ENCODE results near the gene ANGPTL2. TPM values are rescaled to one million over a fixed set of nuclear protein-coding genes. Genes with fewer than 3 reads are reported as not detected.

Gene ANGPTL2
- total and polyA plus RNA-seq, 2 of the 4 experiments (the other 2 are of a cell fraction), result 9.5 to 25.1 TPM

DNA sequence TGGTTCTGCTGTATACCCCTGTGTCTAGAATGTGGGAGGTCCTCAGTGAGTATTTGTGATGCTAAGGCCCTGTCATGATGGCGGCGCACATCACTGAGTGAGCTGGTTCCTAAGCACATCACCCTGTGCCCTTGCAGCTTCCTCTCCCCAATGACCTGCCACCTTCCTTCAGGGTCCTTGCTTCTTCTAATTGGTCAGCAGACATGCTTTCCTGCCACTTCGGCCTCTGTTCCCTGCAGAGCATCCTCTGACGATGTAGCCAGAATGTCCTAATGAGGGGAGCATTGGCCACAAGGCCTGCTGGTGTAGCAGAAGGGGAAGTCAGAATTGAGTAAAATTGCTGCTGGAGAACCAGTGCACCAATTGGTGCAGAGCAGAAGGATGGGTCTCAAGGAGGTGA lies 31.1 kb upstream of the ANGPTL2 start:
- H2BK120ac ChIP-seq (ENCODE audit: low read depth, low read length), result no peak overlapping the region
- H4K5ac ChIP-seq (ENCODE audit: low read depth, low read length), result no peak overlapping the region
- no peak overlapping the region for H3K56ac ChIP-seq (ENCODE audit: extremely low read depth, insufficient read depth, low read length)
- no CpG with 5 or more reads among the region's 4 CpGs for WGBS, 2 experiments (ENCODE audit: extremely low coverage in 2 of 2, insufficient read length in 1 of 2)
- no peak overlapping the region for H2AK9ac ChIP-seq (replicated peaks; ENCODE audit: low read depth, low read length, poor library complexity)
- H4K8ac ChIP-seq (ENCODE audit: low read depth in 2 of 2, low read length in 2 of 2), result no peak overlapping the region
- CTCF ChIA-PET, result no interaction called here
- dilution Hi-C loops (cut with HindIII; ENCODE audit: low sequenced_read_pairs, unreplicated experiment) (no loop called here), intact Hi-C loops (cut with micrococcal nuclease) (no loop called here), in situ Hi-C loops (cut with MboI; ENCODE audit: low sequenced_read_pairs) (no loop called here)
- H3K14ac ChIP-seq (replicated peaks; ENCODE audit: low read depth, low read length), result no peak overlapping the region
- no peaks in the 10 kb centered on the region for H3K9me3 ChIP-seq (ENCODE audit: control insufficient read depth, insufficient read depth, low read length)
- POLR2A ChIA-PET (ENCODE audit: unreplicated experiment), result no interaction called here
- H3K4me2 ChIP-seq (ENCODE audit: low read depth, low read length), result no peak overlapping the region
- no peak overlapping the region for H3K27ac ChIP-seq (ENCODE audit: insufficient read depth, low read length)
- H4K91ac ChIP-seq (ENCODE audit: insufficient read depth, low read depth, low read length), result no peak overlapping the region
- no peak overlapping the region for H3K18ac ChIP-seq (ENCODE audit: low read depth, low read length)
- H3K36me3 ChIP-seq (ENCODE audit: control insufficient read depth, insufficient read depth, low read length), result no peaks in the 10 kb centered on the region
- H3K79me1 ChIP-seq (ENCODE audit: low read depth in 1 of 2, low read length in 2 of 2), result no peaks in the 10 kb centered on the region
- H4K20me1 ChIP-seq (ENCODE audit: insufficient read depth, low read length), result no peaks in the 10 kb centered on the region
- no peak overlapping the region for H2BK15ac ChIP-seq (ENCODE audit: low read depth, low read length)
- no TSS peak for BruUV-seq (replicated peaks)
- H3K9me1 ChIP-seq (ENCODE audit: insufficient read depth, low read length), result peaks cover 5% of the 10 kb centered on the region; the same call in 1 of the 2 replicates
- no peak overlapping the region for H2BK5ac ChIP-seq (ENCODE audit: low read depth, low read length, poor library complexity, severe bottlenecking)
- no peaks in the 10 kb centered on the region; the same call in 1 of the 2 replicates for H3K4me1 ChIP-seq (ENCODE audit: control insufficient read depth, insufficient read depth, low read length)
- no peak for ATAC-seq (ENCODE audit: low read depth)
- H2AK5ac ChIP-seq (ENCODE audit: low read depth, low read length), result no peak overlapping the region
- H3K4ac ChIP-seq (ENCODE audit: low read depth, low read length), result no peak overlapping the region
- H2AFZ ChIP-seq (replicated peaks; ENCODE audit: low read length, poor library complexity), result no peak overlapping the region
- no peak overlapping the region for H3K9ac ChIP-seq (ENCODE audit: low read depth, low read length)
- H2BK20ac ChIP-seq (ENCODE audit: low read depth, low read length), result no peak overlapping the region
- no peak for DNase-seq
- H3K4me3 ChIP-seq (ENCODE audit: insufficient read depth, low read depth, low read length), result no peak overlapping the region
- TF ChIP-seq CHD1 (IDR thresholded peaks at IDR 0.05; ENCODE audit: low read depth, low read length) (no peak), NFE2L2 (IDR thresholded peaks at IDR 0.05; ENCODE audit: low read depth, low read length) (no peak), FOS (IDR thresholded peaks at IDR 0.05; ENCODE audit: low read depth, low read length) (no peak), SMC3 (IDR thresholded peaks at IDR 0.05; ENCODE audit: low read depth, low read length) (no peak), MXI1 (IDR thresholded peaks at IDR 0.05; ENCODE audit: borderline replicate concordance, low read depth, low read length) (no peak)
- TF ChIP-seq, protein P1, sequence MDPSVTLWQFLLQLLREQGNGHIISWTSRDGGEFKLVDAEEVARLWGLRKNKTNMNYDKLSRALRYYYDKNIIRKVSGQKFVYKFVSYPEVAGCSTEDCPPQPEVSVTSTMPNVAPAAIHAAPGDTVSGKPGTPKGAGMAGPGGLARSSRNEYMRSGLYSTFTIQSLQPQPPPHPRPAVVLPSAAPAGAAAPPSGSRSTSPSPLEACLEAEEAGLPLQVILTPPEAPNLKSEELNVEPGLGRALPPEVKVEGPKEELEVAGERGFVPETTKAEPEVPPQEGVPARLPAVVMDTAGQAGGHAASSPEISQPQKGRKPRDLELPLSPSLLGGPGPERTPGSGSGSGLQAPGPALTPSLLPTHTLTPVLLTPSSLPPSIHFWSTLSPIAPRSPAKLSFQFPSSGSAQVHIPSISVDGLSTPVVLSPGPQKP (IDR thresholded peaks at IDR 0.05; ENCODE audit: borderline replicate concordance, low read depth, low read length), result no peak
- TF ChIP-seq, protein P2, sequence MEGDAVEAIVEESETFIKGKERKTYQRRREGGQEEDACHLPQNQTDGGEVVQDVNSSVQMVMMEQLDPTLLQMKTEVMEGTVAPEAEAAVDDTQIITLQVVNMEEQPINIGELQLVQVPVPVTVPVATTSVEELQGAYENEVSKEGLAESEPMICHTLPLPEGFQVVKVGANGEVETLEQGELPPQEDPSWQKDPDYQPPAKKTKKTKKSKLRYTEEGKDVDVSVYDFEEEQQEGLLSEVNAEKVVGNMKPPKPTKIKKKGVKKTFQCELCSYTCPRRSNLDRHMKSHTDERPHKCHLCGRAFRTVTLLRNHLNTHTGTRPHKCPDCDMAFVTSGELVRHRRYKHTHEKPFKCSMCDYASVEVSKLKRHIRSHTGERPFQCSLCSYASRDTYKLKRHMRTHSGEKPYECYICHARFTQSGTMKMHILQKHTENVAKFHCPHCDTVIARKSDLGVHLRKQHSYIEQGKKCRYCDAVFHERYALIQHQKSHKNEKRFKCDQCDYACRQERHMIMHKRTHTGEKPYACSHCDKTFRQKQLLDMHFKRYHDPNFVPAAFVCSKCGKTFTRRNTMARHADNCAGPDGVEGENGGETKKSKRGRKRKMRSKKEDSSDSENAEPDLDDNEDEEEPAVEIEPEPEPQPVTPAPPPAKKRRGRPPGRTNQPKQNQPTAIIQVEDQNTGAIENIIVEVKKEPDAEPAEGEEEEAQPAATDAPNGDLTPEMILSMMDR (conservative IDR thresholded peaks at IDR 0.05; ENCODE audit: low read depth, low read length), result no peak
- TF ChIP-seq, protein P3, sequence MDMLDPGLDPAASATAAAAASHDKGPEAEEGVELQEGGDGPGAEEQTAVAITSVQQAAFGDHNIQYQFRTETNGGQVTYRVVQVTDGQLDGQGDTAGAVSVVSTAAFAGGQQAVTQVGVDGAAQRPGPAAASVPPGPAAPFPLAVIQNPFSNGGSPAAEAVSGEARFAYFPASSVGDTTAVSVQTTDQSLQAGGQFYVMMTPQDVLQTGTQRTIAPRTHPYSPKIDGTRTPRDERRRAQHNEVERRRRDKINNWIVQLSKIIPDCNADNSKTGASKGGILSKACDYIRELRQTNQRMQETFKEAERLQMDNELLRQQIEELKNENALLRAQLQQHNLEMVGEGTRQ (IDR thresholded peaks at IDR 0.05; ENCODE audit: low read depth, low read length), result no peak
- H3K27me3 ChIP-seq (ENCODE audit: control insufficient read depth, insufficient read depth, low read length), result no peaks in the 10 kb centered on the region
- no peak overlapping the region for H3K23ac ChIP-seq (ENCODE audit: low read depth, low read length)
